ENCODE data around the gene GNPDA2. TPM values are rescaled to one million over a fixed set of nuclear protein-coding genes. Genes with fewer than 3 reads are reported as not detected.

The GNPDA2 gene
- total and polyA plus RNA-seq, 2 of the 8 experiments (the other 6 are each of a cell fraction or from before 2014, with no cell fraction given), result 3.0 to 4.8 TPM

- TF ChIP-seq CHD7 (IDR thresholded peaks at IDR 0.05; ENCODE audit: insufficient replicate concordance, low read length) (no peak), PHF8 (conservative IDR thresholded peaks at IDR 0.05; ENCODE audit: low read depth, low read length) (no peak), EZH2 (IDR thresholded peaks at IDR 0.05; ENCODE audit: low read depth, low read length, severe bottlenecking) (no peak), POU5F1 (IDR thresholded peaks at IDR 0.05; ENCODE audit: low read depth, low read length) (no peak), SP1 (IDR thresholded peaks at IDR 0.05; ENCODE audit: low read depth, low read length) (no peak), TAF7 (optimal IDR thresholded peaks at IDR 0.05; ENCODE audit: borderline replicate concordance, low read depth, low read length) (no peak), RXRA (IDR thresholded peaks at IDR 0.05; ENCODE audit: insufficient read depth, low read depth, low read length) (no peak), BRCA1 (IDR thresholded peaks at IDR 0.05; ENCODE audit: low read depth, low read length) (no peak), SIRT6 (IDR thresholded peaks at IDR 0.05; ENCODE audit: low read length) (no peak), RNF2 (IDR thresholded peaks at IDR 0.05; ENCODE audit: borderline replicate concordance, low read depth, low read length, missing control alignments, poor library complexity, severe bottlenecking) (no peak), TCF12 (IDR thresholded peaks at IDR 0.05; ENCODE audit: low read depth, low read length) (no peak), BACH1 (IDR thresholded peaks at IDR 0.05; ENCODE audit: low read length) (no peak), JUND (IDR thresholded peaks at IDR 0.05; ENCODE audit: low read length) (no peak)
These were observed 66.0 kb downstream of the GNPDA2 start (continued) for GRCh38 chr4:44660396-44660795.
